Fibroblast of skin of back (primary cell): ENCODE results near the gene PCP4L1.

Experiments used
- DNase-seq: peaks from one replicate; pipeline ENCODE4 v3.0.0-alpha.2; 2013

PCP4L1 gene

DNA sequence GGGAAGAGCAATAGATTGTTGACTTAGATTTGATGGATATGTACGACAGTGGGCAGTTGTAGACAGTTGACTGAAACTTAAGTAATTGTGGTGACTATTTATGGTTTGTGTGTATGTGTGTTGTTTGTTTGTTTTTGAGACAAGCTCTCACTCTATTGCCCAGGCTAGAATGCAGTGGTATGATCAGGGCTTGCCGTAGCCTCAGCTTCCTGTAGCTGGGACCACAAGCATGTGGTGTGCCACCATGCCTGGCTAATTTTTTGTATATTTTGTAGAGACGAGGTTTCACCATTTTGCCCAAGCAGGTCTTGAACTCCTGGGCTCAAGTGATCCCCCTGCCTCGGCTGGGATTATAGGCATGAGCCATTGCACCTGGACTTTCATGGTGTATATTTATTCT, 65.5 kb downstream of the PCP4L1 start:
- no peak for DNase-seq

- no peak for DNase-seq
Measured at GRCh38 chr1:161330346-161330745, 71.8 kb downstream of the PCP4L1 start.

GRCh38 chr1:161333166-161333565, 74.6 kb downstream of the PCP4L1 start:
- DNase-seq = no peak
